ENCODE measurements around the gene STK38L. TPM values are rescaled to one million over a fixed set of nuclear protein-coding genes. Genes with fewer than 3 reads are reported as not detected.
A peak's percentile ranks its signal among the peaks of the same experiment; 100 is the strongest.

STK38L gene
- total RNA-seq, 1 donor from 2014 or later: 31.4 TPM

DNA sequence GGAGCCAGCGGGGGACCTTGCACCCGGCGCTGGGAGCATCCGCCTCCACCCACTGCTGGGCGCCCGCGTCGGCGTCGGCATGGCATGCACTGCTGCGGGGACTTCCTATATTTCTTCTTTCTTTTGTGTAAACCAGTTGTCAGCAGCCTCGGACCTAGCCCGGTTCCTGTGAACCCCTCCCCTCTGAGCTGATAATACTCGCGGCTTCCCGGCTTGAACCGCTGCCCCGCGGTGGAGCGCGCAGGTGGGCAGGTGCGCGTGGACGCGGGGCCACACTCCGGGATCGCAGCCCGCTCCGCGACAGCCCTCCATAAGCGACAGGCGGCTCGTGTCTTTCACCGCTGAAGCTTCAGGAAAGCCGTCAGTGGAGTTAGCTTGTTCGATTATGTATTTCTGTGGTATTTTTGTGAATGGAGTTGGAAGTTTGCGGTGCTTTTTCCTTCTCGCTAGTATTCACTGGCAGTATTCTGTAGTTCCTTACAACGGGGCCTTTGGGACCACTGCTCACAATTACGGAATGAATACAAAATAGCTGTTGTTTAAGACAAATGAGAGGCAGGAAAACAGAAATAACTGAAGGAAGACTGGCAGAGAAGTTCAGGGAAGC, 89.4 kb downstream of the STK38L start:
- Mint-ChIP-seq H3K27ac (ENCODE audit: unreplicated experiment) (no peak overlapping the region), H3K36me3 (ENCODE audit: unreplicated experiment) (no peaks in the 10 kb centered on the region), H3K9me3 (ENCODE audit: unreplicated experiment) (peaks cover 5% of the 10 kb centered on the region), H3K27me3 (ENCODE audit: unreplicated experiment) (peaks cover 15% of the 10 kb centered on the region), H3K4me3 (ENCODE audit: unreplicated experiment) (peak overlapping the region; percentile 93), H3K4me1 (ENCODE audit: low read depth, unreplicated experiment) (peaks cover 5% of the 10 kb centered on the region)
- peak; percentile 40 for DNase-seq
- TF ChIP-seq CTCF (IDR thresholded peaks at IDR 0.05; ENCODE audit: partially characterized antibody, unreplicated experiment): no peak

DNA sequence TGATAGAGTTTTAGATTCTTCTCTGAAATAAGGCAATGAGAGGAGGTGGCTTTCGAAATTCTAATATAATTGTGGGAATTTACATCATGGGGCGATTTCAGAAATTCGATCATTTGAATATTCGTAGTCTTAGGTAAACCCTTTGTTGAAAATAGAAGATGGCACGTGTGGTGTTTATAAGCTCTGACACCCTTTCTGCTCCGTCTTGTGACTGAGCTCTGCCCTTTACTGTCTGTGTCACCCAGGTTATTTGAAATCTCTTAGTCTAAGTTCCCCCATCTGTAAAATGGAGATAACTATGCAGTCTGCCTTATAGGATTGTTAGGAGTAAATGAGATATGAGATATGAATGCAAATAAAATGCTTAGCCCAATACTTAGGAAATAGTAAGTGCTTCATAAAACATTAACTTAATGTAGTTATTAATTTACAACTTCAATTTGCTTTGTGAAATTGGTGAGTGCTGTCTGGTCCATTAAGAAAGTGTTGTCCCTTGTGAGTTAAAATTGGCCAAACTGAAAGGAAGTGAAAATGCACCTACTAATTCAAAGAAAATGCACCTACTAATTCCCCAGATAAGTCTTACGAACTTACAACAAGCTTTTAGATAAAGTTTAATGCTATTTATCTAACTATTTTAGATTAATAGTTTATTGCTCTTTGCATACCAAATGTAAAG, 90.1 kb downstream of the STK38L start:
- Mint-ChIP-seq H3K27me3 (ENCODE audit: unreplicated experiment) (peaks cover 15% of the 10 kb centered on the region), H3K36me3 (ENCODE audit: unreplicated experiment) (no peaks in the 10 kb centered on the region)
- no peak for TF ChIP-seq CTCF (IDR thresholded peaks at IDR 0.05; ENCODE audit: partially characterized antibody, unreplicated experiment)

GRCh38 chr12:27334721-27335082, 90.6 kb downstream of the STK38L start:
- DNase-seq: no peak
- Mint-ChIP-seq H3K9me3 (ENCODE audit: unreplicated experiment) (peaks cover 5% of the 10 kb centered on the region), H3K36me3 (ENCODE audit: unreplicated experiment) (no peaks in the 10 kb centered on the region), H3K4me3 (ENCODE audit: unreplicated experiment) (no peak overlapping the region), H3K27ac (ENCODE audit: unreplicated experiment) (no peak overlapping the region), H3K4me1 (ENCODE audit: low read depth, unreplicated experiment) (peaks cover 5% of the 10 kb centered on the region), H3K27me3 (ENCODE audit: unreplicated experiment) (peaks cover 15% of the 10 kb centered on the region)
- TF ChIP-seq CTCF (IDR thresholded peaks at IDR 0.05; ENCODE audit: partially characterized antibody, unreplicated experiment): no peak

More for the DNA sequence above, 90.1 kb downstream of the STK38L start:
- H3K9me3 Mint-ChIP-seq (ENCODE audit: unreplicated experiment): peaks cover 5% of the 10 kb centered on the region
- H3K4me1 Mint-ChIP-seq (ENCODE audit: low read depth, unreplicated experiment): peaks cover 5% of the 10 kb centered on the region
- H3K4me3 Mint-ChIP-seq (ENCODE audit: unreplicated experiment): peak overlapping the region; percentile 93
- H3K27ac Mint-ChIP-seq (ENCODE audit: unreplicated experiment): no peak overlapping the region
- no peak for DNase-seq

DNA sequence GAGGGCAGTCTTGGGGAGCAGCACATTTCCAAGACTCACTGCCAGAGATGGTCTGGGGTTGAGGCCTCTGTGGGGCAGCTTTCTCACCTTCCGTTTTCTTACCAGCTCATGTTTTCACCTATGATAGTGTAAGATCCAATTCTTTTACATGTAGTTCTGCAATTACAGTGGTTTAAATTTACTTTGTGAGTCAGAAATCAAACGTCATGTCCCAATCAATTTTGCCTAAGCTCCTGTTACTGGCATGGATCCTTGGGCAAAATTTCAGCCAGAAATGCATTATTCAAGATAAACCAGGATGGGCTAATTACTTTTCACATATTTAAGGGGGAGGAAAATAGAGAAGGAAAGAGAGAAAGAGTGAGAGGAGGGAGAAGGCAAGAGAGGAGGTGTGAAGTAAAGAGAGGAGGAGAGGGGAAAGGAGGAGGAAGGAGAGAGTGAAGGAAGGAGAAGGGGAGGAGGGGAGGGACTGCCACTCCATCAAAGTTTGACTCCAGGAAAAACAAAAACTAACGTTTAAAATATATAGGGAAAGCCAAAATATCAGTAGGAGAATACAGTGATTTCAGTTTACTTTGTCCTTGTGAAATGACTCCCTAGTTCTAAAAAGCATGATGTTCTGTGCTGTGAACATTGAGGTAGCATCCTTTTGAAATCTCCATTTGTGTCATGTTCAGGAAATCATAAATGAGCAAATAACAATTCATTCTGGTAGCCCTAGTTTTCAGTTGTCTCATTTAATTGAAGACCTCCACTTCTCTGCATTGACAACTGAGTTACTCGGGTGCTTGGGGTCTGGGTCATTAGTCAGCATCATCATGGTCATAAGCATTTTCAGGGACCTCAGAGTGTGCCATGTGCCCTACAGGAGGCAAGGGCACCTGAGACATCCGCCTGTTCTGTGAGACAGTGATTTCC, 91.5 kb downstream of the STK38L start:
- Mint-ChIP-seq H3K4me1 (ENCODE audit: low read depth, unreplicated experiment) (peaks cover 5% of the 10 kb centered on the region), H3K9me3 (ENCODE audit: unreplicated experiment) (peaks cover 3% of the 10 kb centered on the region), H3K4me3 (ENCODE audit: unreplicated experiment) (no peak overlapping the region), H3K36me3 (ENCODE audit: unreplicated experiment) (no peaks in the 10 kb centered on the region), H3K27me3 (ENCODE audit: unreplicated experiment) (peaks cover 13% of the 10 kb centered on the region), H3K27ac (ENCODE audit: unreplicated experiment) (no peak overlapping the region)
- no peak for TF ChIP-seq CTCF (IDR thresholded peaks at IDR 0.05; ENCODE audit: partially characterized antibody, unreplicated experiment)
- no peak for DNase-seq
